ENCODE measurements around the gene IRAK2. TPM values are rescaled to one million over a fixed set of nuclear protein-coding genes. Genes with fewer than 3 reads are reported as not detected.

Gene IRAK2
- total RNA-seq, 1 donor from 2014 or later: 1.6 TPM

Small RNA genes within 50 kb of the gene (small RNA-seq; reads per million reads assigned to genes)
- gene RF02126: not detected

Other genes with a start within 250 kb of the IRAK2 start
- 12.5 TPM for gene IL17RC, start 247.8 kb upstream of the IRAK2 start, total RNA-seq
- gene CRELD1, start 231.1 kb upstream of the IRAK2 start, total RNA-seq: 12.0 TPM
- 0.52 TPM for gene PRRT3, start 212.5 kb upstream of the IRAK2 start, total RNA-seq
- gene EMC3, start 178.1 kb upstream of the IRAK2 start, total RNA-seq: 27.1 TPM
- 11.5 TPM for gene FANCD2, start 138.5 kb upstream of the IRAK2 start, total RNA-seq
- gene FANCD2OS, start 56.7 kb upstream of the IRAK2 start, total RNA-seq: not detected
- 85.6 TPM for gene BRK1, start 49.2 kb upstream of the IRAK2 start, total RNA-seq
- gene VHL, start 23.1 kb upstream of the IRAK2 start, total RNA-seq: 35.0 TPM
- gene TATDN2, start 83.5 kb downstream of the IRAK2 start, total RNA-seq: 13.6 TPM
- gene GHRL, start 128.0 kb downstream of the IRAK2 start, total RNA-seq: 0.52 TPM
- 127 TPM for gene SEC13, start 156.2 kb downstream of the IRAK2 start, total RNA-seq

Data from skeletal muscle tissue (tissue), 2 donors.